Loucy (cell line): ENCODE results near the gene NAGLU.

Source experiments
- EZH2phosphoT487 ChIP-seq: fragments of 200-600 bp; IDR thresholded peaks from 2 replicates; pipeline ENCODE4 v1.6.1; 2018; ENCODE audit warnings: antibody characterized with exemption, mild to moderate bottlenecking, moderate library complexity, borderline replicate concordance
- TF ChIP-seq, protein P1 (sequence below): fragments of 200-600 bp; sonication (generic); conservative IDR thresholded peaks from 2 replicates; pipeline ENCODE4 v1.5.1; 2014; ENCODE audit warnings: mild to moderate bottlenecking, antibody characterized with exemption, low read length

DNA sequence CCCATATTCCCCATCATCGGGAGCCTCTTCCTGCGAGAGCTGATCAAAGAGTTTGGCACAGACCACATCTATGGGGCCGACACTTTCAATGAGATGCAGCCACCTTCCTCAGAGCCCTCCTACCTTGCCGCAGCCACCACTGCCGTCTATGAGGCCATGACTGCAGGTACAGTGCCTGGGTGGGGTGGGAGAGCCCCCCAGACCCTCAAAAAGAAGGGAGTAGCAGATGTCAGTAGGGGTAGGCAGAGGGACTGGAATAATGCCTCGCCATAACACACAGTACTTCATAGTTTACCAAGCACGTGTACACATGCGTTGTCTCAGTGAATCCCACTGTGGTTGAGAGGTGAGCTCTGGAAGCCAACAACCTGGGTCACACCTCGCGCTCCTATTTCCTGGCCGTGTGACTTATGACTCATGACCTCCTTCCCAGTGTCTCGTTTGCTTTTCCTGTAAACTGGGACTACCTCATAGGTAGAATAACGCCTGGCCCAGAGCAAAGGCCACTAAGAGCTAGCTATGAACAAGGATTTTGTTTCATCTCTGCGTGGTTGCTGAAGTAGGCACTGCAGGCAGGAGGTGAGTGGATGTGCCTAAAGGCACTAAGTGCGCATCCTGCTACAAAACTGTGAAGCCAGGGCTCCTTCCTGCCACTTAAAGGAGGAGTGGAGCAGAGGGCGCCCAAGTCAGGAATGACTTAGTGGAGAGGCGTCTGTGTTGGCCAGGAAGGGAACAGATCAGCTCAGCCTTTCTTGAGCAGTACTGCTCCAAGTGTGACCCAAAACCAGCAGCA, 5.2 kb downstream of the NAGLU start:
- TF ChIP-seq, protein P1, sequence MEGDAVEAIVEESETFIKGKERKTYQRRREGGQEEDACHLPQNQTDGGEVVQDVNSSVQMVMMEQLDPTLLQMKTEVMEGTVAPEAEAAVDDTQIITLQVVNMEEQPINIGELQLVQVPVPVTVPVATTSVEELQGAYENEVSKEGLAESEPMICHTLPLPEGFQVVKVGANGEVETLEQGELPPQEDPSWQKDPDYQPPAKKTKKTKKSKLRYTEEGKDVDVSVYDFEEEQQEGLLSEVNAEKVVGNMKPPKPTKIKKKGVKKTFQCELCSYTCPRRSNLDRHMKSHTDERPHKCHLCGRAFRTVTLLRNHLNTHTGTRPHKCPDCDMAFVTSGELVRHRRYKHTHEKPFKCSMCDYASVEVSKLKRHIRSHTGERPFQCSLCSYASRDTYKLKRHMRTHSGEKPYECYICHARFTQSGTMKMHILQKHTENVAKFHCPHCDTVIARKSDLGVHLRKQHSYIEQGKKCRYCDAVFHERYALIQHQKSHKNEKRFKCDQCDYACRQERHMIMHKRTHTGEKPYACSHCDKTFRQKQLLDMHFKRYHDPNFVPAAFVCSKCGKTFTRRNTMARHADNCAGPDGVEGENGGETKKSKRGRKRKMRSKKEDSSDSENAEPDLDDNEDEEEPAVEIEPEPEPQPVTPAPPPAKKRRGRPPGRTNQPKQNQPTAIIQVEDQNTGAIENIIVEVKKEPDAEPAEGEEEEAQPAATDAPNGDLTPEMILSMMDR = no peak
- no peak for TF ChIP-seq EZH2phosphoT487
